ENCODE data around the gene CYP19A1.

Gene CYP19A1

GRCh38 chr15:51270706-51271105 lies 67.7 kb downstream of the CYP19A1 start:
- TF ChIP-seq POLR2AphosphoS5 (IDR thresholded peaks at IDR 0.05; ENCODE audit: low read depth, low read length) (no peak), TAF1 (IDR thresholded peaks at IDR 0.05; ENCODE audit: borderline replicate concordance, insufficient read depth, low read length) (no peak), SIN3A (IDR thresholded peaks at IDR 0.05; ENCODE audit: borderline replicate concordance, insufficient read depth, low read length) (no peak), FOXP2 (optimal IDR thresholded peaks at IDR 0.05; ENCODE audit: borderline replicate concordance, extremely low read depth, extremely low read length, insufficient read depth) (no peak), REST (IDR thresholded peaks at IDR 0.05; ENCODE audit: insufficient read depth in 1 of 2, low read depth in 2 of 2, low read length in 2 of 2) (no peak)

- TF ChIP-seq FOXP2 (optimal IDR thresholded peaks at IDR 0.05; ENCODE audit: borderline replicate concordance, extremely low read depth, extremely low read length, insufficient read depth): no peak
- TF ChIP-seq SIN3A (IDR thresholded peaks at IDR 0.05; ENCODE audit: borderline replicate concordance, insufficient read depth, low read length): no peak
- no peak for TF ChIP-seq TAF1 (IDR thresholded peaks at IDR 0.05; ENCODE audit: borderline replicate concordance, insufficient read depth, low read length)
- TF ChIP-seq REST (IDR thresholded peaks at IDR 0.05; ENCODE audit: insufficient read depth in 1 of 2, low read depth in 2 of 2, low read length in 2 of 2): no peak
- no peak for TF ChIP-seq POLR2AphosphoS5 (IDR thresholded peaks at IDR 0.05; ENCODE audit: low read depth, low read length)
Measured at GRCh38 chr15:51269496-51269895, 68.9 kb downstream of the CYP19A1 start.

- TF ChIP-seq POLR2AphosphoS5 (IDR thresholded peaks at IDR 0.05; ENCODE audit: low read depth, low read length) (no peak), REST (IDR thresholded peaks at IDR 0.05; ENCODE audit: insufficient read depth in 1 of 2, low read depth in 2 of 2, low read length in 2 of 2) (no peak), SIN3A (IDR thresholded peaks at IDR 0.05; ENCODE audit: borderline replicate concordance, insufficient read depth, low read length) (no peak), TAF1 (IDR thresholded peaks at IDR 0.05; ENCODE audit: borderline replicate concordance, insufficient read depth, low read length) (no peak), FOXP2 (optimal IDR thresholded peaks at IDR 0.05; ENCODE audit: borderline replicate concordance, extremely low read depth, extremely low read length, insufficient read depth) (no peak)
Measured at GRCh38 chr15:51267703-51268083, 70.7 kb downstream of the CYP19A1 start.

- no peak for TF ChIP-seq TAF1 (IDR thresholded peaks at IDR 0.05; ENCODE audit: borderline replicate concordance, insufficient read depth, low read length)
- no peak for TF ChIP-seq FOXP2 (optimal IDR thresholded peaks at IDR 0.05; ENCODE audit: borderline replicate concordance, extremely low read depth, extremely low read length, insufficient read depth)
- no peak for TF ChIP-seq REST (IDR thresholded peaks at IDR 0.05; ENCODE audit: insufficient read depth in 1 of 2, low read depth in 2 of 2, low read length in 2 of 2)
- TF ChIP-seq SIN3A (IDR thresholded peaks at IDR 0.05; ENCODE audit: borderline replicate concordance, insufficient read depth, low read length): no peak
Measured at GRCh38 chr15:51267051-51267702, 71.2 kb downstream of the CYP19A1 start.

Data from PFSK-1 (cell line).